PC-9 (cell line): ENCODE measurements around the gene DPYSL4.

Source experiments
- CTCF ChIP-seq: fragments of 200-600 bp; sonication (generic); conservative IDR thresholded peaks from 2 replicates; pipeline ENCODE4 v1.6.1; 2017; ENCODE audit warnings: mixed run types, antibody characterized with exemption, mild to moderate bottlenecking, moderate library complexity
- EZH2 ChIP-seq: fragments of 200-600 bp; sonication (generic); IDR thresholded peaks from 2 replicates; pipeline ENCODE4 v1.8.0; 2017; ENCODE audit warnings: antibody characterized with exemption, low read depth

GRCh38 chr10:132205650-132206376 lies 19.1 kb downstream of the DPYSL4 start:
- TF ChIP-seq CTCF (no peak), EZH2 (no peak)
